GM18499 (cell line): ENCODE measurements around the gene OPTN.
"Not testable (repeated sequence)": the region's sequence is repeated elsewhere in the genome, so short reads cannot be mapped to it uniquely, and the experiment has no call there.

Experiments used
- ATAC-seq: cut with Tn5 transposase; IDR thresholded peaks from one replicate; pipeline ENCODE4 v1.9.1; 2021; ENCODE audit warnings: moderate number of reproducible peaks; ENCODE audit not compliant: insufficient read depth, unreplicated experiment

OPTN gene

GRCh38 chr10:13099666-13100348 lies at the start of gene OPTN:
TSS of gene OPTN (plus strand) at chr10:13100163. CDS start at chr10:13109123, 8,960 bp downstream.
- peak; percentile 43 for ATAC-seq

GRCh38 chr10:13051126-13051694 lies 48.8 kb upstream of the OPTN start:
- no peak for ATAC-seq

GRCh38 chr10:13053208-13053607 lies 46.8 kb upstream of the OPTN start:
- not testable (repeated sequence) for ATAC-seq

GRCh38 chr10:13053794-13054462 lies 46.0 kb upstream of the OPTN start:
- ATAC-seq: no peak

GRCh38 chr10:13054844-13055243 lies 45.1 kb upstream of the OPTN start:
- no peak for ATAC-seq

- no peak for ATAC-seq
Observed at GRCh38 chr10:13056456-13057077, 43.4 kb upstream of the OPTN start.

- ATAC-seq: no peak
Observed at GRCh38 chr10:13062803-13063202, 37.2 kb upstream of the OPTN start.

GRCh38 chr10:13066527-13066926 lies 33.4 kb upstream of the OPTN start:
- ATAC-seq: no peak

- no peak for ATAC-seq
Observed at GRCh38 chr10:13067431-13067830, 32.5 kb upstream of the OPTN start.

GRCh38 chr10:13068071-13068470 lies 31.9 kb upstream of the OPTN start:
- ATAC-seq: no peak

GRCh38 chr10:13068484-13068883 lies 31.5 kb upstream of the OPTN start:
- no peak for ATAC-seq

- no peak for ATAC-seq
Observed at GRCh38 chr10:13072339-13072738, 27.6 kb upstream of the OPTN start.

- ATAC-seq: no peak
Observed at GRCh38 chr10:13074563-13075451, 25.2 kb upstream of the OPTN start.

- no peak for ATAC-seq
Observed at GRCh38 chr10:13078912-13079775, 20.8 kb upstream of the OPTN start.

GRCh38 chr10:13079776-13080050 lies 20.2 kb upstream of the OPTN start:
- ATAC-seq: no peak

GRCh38 chr10:13080643-13081042 lies 19.3 kb upstream of the OPTN start:
- no peak for ATAC-seq

GRCh38 chr10:13083700-13084099 lies 16.3 kb upstream of the OPTN start:
- ATAC-seq: not testable (repeated sequence)

- no peak for ATAC-seq
Observed at GRCh38 chr10:13086056-13086455, 13.9 kb upstream of the OPTN start.

GRCh38 chr10:13087601-13087985 lies 12.4 kb upstream of the OPTN start:
- no peak for ATAC-seq
